Liver (tissue), 3 donors: ENCODE measurements around the gene ZNF837.

Source experiments
- JUND ChIP-seq, 2 donors: IDR thresholded peaks; 2 replicates each; pipeline ENCODE4 v1.6.1; 2016; ENCODE audit warnings: antibody characterized with exemption in 2 of 2
- NR2F2 ChIP-seq: IDR thresholded peaks from 2 replicates; pipeline ENCODE4 v1.6.1; 2016; ENCODE audit warnings: antibody characterized with exemption
- RAD21 ChIP-seq, 2 donors: IDR thresholded peaks; 2 replicates each; pipeline ENCODE4 v1.6.1; 2016; ENCODE audit warnings: antibody characterized with exemption in 2 of 2, mild to moderate bottlenecking in 2 of 2
- TAF1 ChIP-seq: conservative IDR thresholded peaks from 2 replicates; pipeline ENCODE4 v1.6.1; 2016; ENCODE audit warnings: antibody characterized with exemption, mild to moderate bottlenecking
- YY1 ChIP-seq: IDR thresholded peaks from 2 replicates; pipeline ENCODE4 v1.6.1; 2016; ENCODE audit warnings: antibody characterized with exemption, mild to moderate bottlenecking
- TF ChIP-seq, protein P1 (sequence below): fragments of 150-350 bp; IDR thresholded peaks from 2 replicates; pipeline ENCODE4 v1.5.1; 2017; ENCODE audit warnings: improper control_type of control experiment, low read depth, low read length; ENCODE audit not compliant: missing input control
- TF ChIP-seq, protein P2 (sequence below): IDR thresholded peaks from 2 replicates; pipeline ENCODE4 v1.6.1; 2016; ENCODE audit warnings: antibody characterized with exemption, mild to moderate bottlenecking
- TF ChIP-seq, protein P3 (sequence below): IDR thresholded peaks from 2 replicates; pipeline ENCODE4 v1.6.1; 2016; ENCODE audit warnings: antibody characterized with exemption
- TF ChIP-seq, protein P4 (sequence below): IDR thresholded peaks from 2 replicates; pipeline ENCODE4 v1.6.1; 2016; ENCODE audit warnings: antibody characterized with exemption
- donor health status: healthy.
- donor health status: healthy.

- TF ChIP-seq, protein P1, sequence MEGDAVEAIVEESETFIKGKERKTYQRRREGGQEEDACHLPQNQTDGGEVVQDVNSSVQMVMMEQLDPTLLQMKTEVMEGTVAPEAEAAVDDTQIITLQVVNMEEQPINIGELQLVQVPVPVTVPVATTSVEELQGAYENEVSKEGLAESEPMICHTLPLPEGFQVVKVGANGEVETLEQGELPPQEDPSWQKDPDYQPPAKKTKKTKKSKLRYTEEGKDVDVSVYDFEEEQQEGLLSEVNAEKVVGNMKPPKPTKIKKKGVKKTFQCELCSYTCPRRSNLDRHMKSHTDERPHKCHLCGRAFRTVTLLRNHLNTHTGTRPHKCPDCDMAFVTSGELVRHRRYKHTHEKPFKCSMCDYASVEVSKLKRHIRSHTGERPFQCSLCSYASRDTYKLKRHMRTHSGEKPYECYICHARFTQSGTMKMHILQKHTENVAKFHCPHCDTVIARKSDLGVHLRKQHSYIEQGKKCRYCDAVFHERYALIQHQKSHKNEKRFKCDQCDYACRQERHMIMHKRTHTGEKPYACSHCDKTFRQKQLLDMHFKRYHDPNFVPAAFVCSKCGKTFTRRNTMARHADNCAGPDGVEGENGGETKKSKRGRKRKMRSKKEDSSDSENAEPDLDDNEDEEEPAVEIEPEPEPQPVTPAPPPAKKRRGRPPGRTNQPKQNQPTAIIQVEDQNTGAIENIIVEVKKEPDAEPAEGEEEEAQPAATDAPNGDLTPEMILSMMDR = no peak
- TF ChIP-seq JUND (IDR thresholded peaks at IDR 0.05) = no peak
- peak; percentile 10 to 37 for TF ChIP-seq RAD21 (IDR thresholded peaks at IDR 0.05)
- no peak for TF ChIP-seq NR2F2
- peak; percentile 27 for TF ChIP-seq TAF1
- TF ChIP-seq, protein P2, sequence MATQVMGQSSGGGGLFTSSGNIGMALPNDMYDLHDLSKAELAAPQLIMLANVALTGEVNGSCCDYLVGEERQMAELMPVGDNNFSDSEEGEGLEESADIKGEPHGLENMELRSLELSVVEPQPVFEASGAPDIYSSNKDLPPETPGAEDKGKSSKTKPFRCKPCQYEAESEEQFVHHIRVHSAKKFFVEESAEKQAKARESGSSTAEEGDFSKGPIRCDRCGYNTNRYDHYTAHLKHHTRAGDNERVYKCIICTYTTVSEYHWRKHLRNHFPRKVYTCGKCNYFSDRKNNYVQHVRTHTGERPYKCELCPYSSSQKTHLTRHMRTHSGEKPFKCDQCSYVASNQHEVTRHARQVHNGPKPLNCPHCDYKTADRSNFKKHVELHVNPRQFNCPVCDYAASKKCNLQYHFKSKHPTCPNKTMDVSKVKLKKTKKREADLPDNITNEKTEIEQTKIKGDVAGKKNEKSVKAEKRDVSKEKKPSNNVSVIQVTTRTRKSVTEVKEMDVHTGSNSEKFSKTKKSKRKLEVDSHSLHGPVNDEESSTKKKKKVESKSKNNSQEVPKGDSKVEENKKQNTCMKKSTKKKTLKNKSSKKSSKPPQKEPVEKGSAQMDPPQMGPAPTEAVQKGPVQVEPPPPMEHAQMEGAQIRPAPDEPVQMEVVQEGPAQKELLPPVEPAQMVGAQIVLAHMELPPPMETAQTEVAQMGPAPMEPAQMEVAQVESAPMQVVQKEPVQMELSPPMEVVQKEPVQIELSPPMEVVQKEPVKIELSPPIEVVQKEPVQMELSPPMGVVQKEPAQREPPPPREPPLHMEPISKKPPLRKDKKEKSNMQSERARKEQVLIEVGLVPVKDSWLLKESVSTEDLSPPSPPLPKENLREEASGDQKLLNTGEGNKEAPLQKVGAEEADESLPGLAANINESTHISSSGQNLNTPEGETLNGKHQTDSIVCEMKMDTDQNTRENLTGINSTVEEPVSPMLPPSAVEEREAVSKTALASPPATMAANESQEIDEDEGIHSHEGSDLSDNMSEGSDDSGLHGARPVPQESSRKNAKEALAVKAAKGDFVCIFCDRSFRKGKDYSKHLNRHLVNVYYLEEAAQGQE = peak; percentile 68
- TF ChIP-seq, protein P3, sequence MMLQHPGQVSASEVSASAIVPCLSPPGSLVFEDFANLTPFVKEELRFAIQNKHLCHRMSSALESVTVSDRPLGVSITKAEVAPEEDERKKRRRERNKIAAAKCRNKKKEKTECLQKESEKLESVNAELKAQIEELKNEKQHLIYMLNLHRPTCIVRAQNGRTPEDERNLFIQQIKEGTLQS = no peak
- TF ChIP-seq, protein P4, sequence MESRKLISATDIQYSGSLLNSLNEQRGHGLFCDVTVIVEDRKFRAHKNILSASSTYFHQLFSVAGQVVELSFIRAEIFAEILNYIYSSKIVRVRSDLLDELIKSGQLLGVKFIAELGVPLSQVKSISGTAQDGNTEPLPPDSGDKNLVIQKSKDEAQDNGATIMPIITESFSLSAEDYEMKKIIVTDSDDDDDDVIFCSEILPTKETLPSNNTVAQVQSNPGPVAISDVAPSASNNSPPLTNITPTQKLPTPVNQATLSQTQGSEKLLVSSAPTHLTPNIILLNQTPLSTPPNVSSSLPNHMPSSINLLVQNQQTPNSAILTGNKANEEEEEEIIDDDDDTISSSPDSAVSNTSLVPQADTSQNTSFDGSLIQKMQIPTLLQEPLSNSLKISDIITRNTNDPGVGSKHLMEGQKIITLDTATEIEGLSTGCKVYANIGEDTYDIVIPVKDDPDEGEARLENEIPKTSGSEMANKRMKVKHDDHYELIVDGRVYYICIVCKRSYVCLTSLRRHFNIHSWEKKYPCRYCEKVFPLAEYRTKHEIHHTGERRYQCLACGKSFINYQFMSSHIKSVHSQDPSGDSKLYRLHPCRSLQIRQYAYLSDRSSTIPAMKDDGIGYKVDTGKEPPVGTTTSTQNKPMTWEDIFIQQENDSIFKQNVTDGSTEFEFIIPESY = peak; percentile 89
- TF ChIP-seq YY1 = peak; percentile 94
Measured at GRCh38 chr19:58326914-58327726, 53.7 kb downstream of the ZNF837 start, which contains the start of gene ZSCAN22.
